GM18867 (cell line): ENCODE measurements around the gene RHEX.

Source experiments
- ATAC-seq: cut with Tn5 transposase; IDR thresholded peaks from one replicate; pipeline ENCODE4 v1.9.1; 2021; ENCODE audit warnings: mild to moderate bottlenecking, moderate library complexity; ENCODE audit not compliant: unreplicated experiment

Gene RHEX

DNA sequence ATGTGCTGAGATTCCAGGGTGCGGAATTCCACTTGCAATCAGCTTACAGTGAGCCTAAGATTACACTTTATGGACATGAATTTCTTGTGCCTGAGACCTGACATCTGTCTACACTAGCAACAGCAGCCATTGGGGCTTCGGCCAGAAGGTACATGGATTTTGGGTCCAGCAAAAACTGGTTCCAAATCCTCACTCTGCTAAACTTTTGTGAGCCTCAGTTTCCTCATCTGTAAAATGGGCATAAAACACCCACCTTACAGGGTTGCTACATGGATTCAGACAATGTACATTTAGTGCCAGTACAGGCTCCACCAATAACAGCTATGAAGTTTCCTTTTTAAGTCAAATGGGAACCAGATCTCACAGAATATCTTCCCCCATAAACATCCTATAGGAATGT is 30.8 kb downstream of the RHEX start:
- no peak for ATAC-seq

DNA sequence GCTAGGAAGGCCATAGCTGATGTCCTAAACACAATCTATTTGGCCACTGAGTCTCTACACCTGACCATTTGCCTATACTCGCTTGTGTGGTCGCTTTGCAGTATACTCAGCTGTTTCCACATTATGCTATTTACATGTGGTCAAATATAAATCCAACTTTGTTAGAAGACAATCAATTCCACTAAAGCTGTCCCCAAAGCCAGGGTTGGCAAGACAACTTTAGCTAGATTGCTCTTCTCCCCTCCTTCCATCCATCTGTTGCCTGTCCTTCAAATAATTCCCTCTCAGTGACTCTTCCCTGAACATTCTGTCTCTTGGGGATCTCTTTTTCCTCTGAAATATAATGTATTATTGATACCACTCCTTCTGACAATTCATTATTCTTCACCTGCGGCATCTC is 34.1 kb downstream of the RHEX start:
- no peak for ATAC-seq

DNA sequence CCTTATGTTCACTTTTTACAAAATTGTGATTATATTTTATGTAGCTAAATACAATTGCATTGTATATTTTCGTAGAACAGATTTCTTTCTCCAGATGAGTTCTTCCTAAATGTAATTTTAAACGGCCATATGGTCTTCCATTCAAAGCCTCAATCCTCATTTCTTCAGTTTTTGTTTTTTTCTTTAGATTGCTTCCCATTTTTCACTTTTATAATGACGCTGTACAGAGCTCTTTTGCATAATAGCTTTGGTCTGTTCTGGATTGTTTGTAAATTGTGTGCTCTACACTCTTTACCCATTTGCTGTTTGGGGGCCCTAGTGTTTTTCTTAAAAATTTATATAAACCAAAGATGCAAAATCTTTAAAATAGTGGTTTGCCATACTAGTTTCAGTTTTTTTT is 36.4 kb downstream of the RHEX start:
- no peak for ATAC-seq

DNA sequence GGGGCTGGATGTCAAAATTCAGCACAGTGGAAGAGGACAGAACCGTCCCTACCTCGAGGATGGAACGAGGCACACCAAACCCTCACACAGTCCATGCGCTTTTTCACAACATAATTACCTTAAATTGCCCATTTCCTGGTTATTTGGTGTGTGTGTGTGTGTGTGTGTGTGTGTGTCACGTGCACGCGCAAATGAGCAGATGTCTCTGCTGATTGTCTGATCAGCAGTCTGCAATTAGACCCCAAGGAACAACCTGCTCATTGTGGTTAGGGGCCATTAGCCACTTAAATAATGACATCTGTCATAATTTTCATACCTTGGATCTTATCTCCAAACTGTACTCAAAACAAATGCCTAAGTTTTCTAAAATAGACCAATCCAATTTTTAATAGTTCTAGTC is 41.1 kb downstream of the RHEX start:
- no peak for ATAC-seq

DNA sequence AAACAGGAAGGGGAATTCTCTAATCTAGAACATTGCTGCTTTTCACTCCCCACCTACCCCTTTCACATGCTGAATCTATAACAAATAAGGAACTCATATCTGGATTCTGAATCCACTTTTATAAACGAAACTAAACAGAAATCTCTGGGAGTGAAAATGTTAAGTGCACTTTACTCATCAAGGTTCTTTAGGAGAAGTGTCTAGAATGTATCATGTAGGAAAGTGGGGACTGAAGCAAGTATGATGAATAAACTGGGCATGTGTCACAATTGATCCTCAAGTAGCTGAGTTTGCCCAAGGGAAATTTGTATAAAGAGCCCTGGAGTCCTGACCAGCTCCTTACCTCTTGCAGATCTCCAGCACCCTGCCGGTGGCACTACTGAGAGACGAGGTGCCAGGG is 44.4 kb downstream of the RHEX start:
- no peak for ATAC-seq

DNA sequence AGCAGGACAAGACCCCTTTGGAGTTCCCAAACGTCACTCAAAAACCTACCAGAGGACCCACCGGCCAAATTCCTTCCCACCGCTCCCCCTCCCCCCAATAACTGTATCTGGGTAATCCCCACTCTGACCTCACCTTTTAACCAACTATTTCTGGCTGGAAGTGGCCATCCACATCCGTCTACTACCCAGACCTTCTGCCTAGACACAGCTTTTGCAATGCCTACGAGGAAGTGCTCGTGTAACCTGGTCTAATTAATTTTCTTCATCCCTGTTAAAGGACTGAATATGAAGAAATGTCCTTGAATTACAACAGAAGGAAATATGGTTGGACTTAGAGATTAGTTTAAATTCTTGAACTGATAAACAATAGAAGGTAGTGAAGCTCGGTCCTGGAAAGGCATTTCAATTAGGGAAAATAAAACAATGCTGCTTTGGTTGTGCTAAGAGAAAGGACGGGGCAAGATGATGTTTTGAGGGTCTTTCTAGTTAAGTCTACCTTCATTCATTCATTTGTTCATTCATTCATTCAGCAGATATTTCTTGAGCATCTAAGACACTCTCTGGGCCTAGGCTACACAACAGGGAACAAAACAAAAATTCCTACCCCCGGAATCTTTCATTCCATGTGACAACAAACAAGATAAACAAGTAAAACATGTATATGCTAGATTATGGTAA is 45.4 kb downstream of the RHEX start:
- ATAC-seq = no peak

DNA sequence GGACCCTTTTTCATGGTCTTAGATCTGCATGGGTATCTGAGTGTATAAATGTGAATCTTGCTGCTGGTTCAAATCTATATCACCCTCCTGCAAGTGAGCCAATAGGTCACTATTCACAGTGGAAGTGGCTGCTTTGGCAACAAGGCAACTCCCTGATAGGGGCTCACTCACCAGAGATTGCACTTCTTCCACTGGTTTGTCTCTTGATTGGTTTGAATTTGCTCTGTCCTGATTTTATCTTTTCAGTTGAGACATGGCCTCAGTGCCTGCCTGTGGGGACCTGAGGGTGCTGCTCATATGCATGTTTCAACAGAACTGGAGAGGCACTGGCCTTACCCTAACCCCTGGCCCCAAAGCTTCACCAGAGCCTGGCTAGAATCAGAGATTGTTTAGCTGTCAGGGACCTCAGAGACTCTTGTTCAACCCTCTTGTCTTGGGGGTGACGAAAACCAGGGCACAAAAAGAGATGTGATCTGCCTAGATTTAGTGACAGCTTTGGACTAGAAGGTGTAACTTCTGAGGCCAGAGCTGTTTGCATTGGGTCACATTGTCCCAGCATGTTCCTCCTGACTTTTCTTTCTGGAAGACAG is 47.3 kb downstream of the RHEX start:
- no peak for ATAC-seq

DNA sequence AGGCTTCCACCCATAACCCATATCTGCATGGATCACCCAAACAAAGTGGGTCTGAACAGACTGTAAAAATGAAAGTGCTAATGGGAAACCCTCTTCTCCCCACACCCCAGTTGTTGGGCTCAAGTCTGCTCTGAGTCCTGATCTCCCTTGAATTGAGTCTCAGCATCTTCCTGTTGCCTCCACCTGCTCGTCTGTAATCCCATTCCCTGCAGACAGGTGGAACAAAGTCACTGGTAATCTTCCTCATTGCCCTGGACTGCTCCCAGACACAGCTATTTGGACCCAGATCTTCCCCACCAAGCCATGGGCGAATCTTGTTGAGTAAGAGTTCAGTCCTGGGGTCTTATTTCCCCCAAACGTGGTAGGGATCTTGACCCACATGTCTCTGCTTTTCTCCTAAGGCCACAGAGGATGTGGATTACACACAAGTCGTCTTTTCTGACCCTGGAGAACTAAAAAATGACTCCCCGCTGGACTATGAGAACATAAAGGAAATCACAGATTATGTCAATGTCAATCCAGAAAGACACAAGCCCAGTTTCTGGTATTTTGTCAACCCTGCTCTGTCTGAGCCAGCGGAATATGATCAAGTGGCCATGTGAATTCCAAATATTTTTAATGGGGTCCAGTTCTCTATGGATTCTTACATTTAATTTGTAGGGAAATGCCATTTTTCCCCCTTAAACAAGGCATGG is 48.5 kb downstream of the RHEX start:
- ATAC-seq = no peak

DNA sequence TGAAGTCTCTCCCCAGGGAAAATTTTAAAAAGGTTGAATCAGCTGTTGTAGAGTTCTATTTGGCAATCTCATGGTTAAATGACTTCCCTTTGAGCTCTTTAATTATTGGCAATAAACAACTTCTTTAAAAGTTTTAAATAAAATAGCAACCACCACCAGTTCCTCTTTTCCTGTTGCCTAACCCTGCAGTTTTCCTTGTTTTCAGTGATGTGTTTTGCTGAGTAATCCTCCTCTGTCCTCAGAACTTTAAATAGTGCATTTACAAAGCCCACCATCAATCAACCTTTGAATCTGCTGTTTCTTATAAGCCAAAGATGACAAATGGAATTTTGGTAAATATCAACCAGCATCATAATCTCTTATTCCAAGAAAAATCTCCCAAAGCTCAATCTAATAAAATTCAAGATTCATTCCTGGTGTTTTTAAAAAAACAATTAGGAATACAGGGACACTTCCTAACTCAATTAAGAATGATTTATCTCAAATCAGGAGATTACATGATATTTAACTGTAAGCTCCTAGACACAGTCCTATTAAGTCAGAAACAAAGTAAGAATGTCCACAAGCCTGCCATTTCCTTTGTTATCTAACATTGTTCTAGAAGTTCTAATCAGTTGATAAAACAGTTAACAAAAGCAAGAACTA is 49.4 kb downstream of the RHEX start:
- no peak for ATAC-seq

DNA sequence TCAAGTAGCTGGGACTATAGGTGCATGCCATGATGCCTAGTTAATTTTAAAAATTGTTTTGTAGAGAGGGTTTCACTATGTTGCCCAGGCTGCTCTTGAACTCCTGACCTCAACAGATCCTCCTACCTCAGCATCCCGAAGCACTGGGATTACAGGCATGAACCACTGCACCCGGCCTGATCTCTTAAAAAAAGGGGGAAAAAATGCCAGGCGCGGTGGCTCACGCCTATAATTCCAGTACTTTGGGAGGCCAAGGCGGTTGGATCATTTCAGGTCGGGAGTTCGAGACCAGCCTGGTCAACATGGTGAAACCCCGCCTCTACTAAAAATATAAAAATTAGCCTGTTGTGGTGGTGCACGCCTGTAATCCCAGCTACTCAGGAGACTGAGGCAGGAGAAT is 51.0 kb downstream of the RHEX start:
- no peak for ATAC-seq

DNA sequence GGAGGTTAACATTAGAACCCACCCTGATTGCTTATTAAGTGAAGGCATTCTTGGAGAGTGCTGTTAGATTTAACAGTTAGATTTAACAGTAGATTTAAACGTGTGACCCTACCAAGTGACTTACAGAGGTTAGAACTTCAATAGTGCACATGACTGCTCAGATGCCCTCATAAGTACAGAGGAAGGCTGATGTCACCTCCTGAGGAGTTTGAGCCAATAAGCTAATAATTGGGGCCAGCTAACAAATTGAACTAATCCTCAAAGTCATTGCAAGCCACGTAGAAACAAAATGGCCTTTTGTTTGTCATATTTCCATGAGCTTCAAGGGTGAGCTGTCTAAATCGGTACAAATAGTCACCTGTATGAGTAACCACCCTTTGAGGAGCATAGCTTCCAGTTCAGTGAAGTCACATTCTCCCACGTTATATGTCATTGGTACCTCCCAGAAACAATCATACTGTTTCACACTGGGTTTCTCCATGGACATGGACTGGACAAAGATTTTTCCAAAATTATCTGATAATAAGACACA is 52.6 kb downstream of the RHEX start:
- no peak for ATAC-seq

DNA sequence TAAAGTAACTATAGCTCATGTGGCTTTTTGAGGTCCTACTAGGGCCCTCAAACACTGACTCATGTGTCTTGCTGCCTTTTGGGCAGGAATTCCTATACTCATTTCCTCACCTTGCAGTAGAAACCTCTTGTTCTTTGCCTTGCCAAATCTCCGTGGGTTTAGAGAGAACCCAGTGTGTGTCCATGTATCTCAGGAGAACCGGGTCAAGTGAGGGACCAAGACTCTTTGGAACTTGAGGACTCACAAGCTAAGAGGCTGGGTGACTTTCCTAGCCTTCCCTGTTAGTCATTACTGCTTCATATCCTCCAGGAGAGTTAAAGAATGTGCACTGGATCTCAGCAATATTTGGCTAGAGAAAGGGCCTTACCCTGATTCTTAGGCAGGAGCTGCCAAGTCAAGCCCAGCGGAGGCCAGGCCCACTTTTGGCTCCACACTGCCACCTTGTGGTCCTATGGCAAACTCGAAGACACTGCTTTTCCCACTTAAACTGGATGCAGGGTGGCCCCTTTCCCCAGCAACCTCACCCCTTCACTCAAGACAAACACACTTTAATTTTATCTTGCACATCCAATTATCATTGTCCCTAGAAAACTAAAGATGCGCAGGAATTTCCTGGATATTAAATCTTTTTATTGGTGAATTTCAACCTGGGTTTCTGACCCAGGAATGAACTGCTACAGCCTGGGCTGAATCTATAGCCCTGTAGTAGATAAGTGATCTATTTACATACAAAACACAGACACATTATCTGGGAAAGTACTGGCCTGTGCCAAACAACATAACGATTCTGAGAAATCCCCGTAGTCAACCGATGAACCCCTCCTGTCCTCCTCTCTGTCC is 53.6 kb downstream of the RHEX start:
- no peak for ATAC-seq

DNA sequence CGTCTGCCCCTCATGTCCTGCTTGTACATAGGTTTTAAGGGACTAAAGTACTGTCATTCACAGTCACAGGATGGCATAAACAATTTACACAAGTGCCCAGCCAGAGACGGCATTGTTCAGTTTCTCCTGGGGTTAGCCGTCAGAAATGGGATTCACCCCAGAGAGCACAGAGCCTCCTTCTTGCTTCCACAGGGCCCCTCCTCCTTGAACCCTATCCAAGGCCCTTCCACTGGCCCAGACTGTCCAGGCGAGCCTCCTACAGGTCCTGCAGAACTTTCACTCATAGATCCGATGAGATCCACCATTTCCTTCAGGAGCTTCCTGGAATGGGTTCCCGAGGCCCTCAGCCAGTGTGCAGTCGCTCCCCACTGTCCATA is 54.2 kb downstream of the RHEX start:
- ATAC-seq = no peak

DNA sequence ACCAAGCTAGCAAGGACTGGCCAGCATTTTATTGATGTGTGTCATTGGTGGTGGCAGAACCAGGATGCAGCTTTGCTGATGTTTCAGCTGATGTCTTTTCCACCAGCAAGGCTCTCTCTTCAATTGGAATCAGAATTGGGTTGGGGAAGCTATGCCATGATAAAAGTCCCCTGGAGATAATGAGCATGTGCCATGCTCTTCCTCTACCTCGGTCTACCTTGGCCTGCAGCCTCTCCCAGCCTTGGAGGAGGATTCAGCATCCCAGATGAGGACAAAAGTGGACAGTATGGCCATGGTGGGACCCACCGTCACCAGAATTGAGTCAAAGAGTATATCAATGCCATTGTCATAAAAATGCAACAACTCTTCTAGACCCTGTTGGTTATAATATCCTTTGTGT is 55.7 kb downstream of the RHEX start:
- ATAC-seq = no peak

DNA sequence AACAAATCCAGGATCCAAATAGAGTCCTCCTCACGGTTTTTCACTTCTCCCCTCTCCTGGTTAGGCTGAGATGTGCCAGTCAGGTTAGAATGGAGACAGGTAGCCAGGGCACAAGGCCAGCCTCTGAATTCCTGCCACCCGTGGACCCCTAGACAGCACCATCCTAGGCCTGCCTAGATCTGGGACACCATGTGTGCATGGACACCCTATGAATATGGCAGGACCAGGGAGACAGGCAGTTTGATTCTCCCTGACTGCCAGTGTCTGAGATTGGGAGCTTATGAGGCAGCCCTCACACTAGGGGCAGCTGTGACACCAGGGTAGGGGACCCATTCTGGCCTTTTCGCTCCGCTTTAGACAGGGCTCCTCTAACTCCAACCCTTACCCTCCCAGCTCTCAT is 56.7 kb downstream of the RHEX start:
- ATAC-seq = no peak

DNA sequence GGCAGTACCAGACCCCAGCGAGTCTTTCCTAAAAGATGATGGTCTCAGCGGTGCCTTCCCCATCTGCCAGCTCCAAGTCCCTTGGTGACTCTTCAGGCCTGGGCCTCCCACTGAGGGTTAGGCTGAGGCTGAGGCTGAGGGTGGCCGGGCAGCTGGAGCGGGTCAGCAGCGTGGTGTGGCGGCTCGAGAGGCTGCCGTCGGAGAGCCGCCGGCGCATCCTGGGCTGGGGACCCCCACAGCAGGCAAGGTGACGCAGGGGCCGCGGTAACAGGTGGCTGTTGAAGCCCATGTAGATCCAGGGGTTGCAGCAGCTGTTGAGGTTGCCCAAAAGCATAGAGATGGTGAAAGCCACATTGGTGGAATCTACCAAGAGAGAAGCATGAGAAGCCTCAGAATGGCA is 57.2 kb downstream of the RHEX start:
- ATAC-seq = no peak

DNA sequence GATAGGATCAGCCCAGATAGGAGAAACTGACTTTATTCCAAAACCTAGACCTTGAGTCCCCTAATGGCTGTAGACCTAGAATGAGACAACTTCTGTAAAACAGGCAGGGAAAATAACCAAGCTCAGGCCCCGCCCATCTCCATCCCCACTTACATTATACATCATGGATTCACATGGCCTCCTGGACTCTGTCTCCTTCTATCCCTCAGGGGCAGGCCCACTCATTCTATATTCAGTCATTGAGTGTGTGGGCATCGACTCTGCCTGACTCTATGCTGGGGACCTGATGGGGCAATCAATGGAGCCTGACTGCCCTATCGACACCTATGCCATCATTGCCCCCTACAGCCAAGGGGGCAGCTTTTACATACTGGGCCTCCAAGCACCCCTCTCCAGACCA is 57.8 kb downstream of the RHEX start:
- no peak for ATAC-seq

DNA sequence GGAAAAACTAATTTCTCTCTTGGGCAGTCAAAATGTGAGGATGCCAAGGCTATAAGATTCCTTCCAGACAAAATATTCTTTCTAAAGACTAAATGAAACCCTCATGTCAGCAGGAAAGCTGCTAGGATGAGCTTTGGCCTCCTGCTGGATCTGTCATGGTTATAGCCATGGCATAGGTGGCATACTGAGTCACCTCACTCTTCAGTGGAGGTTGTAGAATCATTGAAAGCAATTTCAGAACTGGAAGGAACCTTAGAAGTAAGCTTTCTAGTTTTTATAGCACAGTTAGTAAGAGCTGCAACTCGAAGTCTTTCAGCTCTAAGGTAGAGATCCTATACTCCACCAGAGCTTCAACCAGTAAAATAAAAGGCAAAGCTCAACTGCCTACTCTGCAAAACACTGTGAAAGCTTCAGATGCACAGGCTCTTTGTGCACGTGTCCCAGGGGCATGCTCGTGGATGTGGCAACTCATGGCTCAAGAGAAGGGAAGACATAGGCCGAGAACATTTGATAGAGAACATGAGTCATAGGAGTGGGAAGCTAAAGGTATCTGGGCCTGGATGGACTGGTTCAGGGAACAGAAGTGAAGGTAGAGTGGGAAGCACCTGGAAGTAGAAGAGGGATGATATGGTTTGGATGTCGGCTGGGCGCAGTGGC is 58.4 kb downstream of the RHEX start:
- ATAC-seq = no peak

DNA sequence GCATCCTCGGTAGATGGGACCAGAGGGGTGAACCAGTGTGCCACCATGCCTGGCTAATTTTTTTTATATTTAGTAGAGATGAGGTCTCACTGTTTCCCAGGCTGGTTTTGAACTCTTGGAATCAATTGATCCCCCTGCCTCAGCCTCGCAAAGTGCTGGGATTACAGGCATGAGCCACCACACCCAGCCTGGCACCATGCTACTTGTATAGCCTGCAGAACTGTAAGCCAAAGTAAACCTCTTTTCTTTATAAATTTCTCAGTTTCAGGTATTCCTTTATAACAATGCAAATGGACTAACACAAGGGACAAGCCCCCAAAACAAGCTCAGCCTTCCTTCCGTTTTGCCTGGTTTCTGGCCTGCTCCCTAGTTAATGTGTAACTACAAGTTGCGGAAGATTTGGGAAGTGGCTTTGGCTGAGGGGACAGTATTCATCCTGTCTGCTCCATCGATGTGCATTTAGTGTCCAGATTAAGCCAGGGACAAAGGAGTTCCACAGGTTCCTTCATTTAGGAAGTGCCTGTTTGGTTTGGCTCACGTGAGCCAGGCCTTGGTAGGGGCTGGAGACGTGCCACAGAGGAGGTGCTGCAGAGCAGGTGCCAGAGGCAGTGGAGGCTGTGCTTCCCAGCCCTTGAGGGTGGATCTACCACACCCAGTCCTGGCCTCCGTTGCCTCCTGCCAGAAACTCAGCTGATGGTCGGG is 59.8 kb downstream of the RHEX start:
- ATAC-seq = no peak
